PC-9 (cell line): ENCODE measurements around the gene KCTD21. TPM values are rescaled to one million over a fixed set of nuclear protein-coding genes. Genes with fewer than 3 reads are reported as not detected.

Source experiments
- BruUV-seq: library from RNA; stranded (reverse); fragments of 400-500 nt; replicated peaks from 2 replicates; lab custom pipeline; 2021; lab: Mats Ljungman, UMichigan
- CTCF ChIA-PET: fragments of 300-600 bp; sonication (Branson Sonifier 250); formaldehyde crosslinking; loops from one replicate; lab custom pipeline; 2022; ENCODE audit warnings: antibody characterized with exemption; lab: Charles Lee
- POLR2A ChIA-PET: fragments of 300-600 bp; sonication (Branson Sonifier 250); formaldehyde crosslinking; loops from one replicate; lab custom pipeline; 2022; ENCODE audit warnings: antibody characterized with exemption; ENCODE audit not compliant: unreplicated experiment; lab: Charles Lee
- DNase-seq, 2 experiments: peaks; one replicate each; pipeline versions ENCODE4 v3.0.0 to v3.0.0-alpha.2; 2015 to 2022; ENCODE audit warnings: mixed read lengths in 1 of 2
- H2AFZ ChIP-seq: fragments of 200-600 bp; sonication (generic); 2 replicates; pipeline ENCODE4 v1.8.1; 2017; ENCODE audit warnings: antibody characterized with exemption
- H3F3A ChIP-seq: fragments of 200-600 bp; sonication (generic); 2 replicates; pipeline ENCODE4 v1.8.1; 2017; ENCODE audit warnings: antibody characterized with exemption, mild to moderate bottlenecking, low read depth; ENCODE audit not compliant: insufficient read depth
- H3K27ac ChIP-seq: fragments of 200-600 bp; sonication (generic); 2 replicates; pipeline ENCODE4 v1.6.1; 2016; ENCODE audit warnings: mixed run types
- H3K27me3 ChIP-seq: fragments of 200-600 bp; sonication (generic); 2 replicates; pipeline ENCODE4 v1.6.1; 2016; ENCODE audit warnings: low read depth, mixed run types; ENCODE audit not compliant: insufficient read depth
- H3K36me3 ChIP-seq: fragments of 200-600 bp; sonication (generic); 2 replicates; pipeline ENCODE4 v1.6.1; 2016; ENCODE audit warnings: low read depth, mixed run types
- H3K4me1 ChIP-seq: fragments of 200-600 bp; sonication (generic); replicated peaks from 2 replicates; pipeline ENCODE4 v1.6.1; 2016; ENCODE audit warnings: mixed run types; ENCODE audit not compliant: insufficient read depth
- H3K4me2 ChIP-seq: fragments of 200-600 bp; sonication (generic); 2 replicates; pipeline ENCODE4 v1.6.1; 2017; ENCODE audit warnings: mixed run types
- H3K4me3 ChIP-seq: fragments of 200-600 bp; sonication (generic); 2 replicates; pipeline ENCODE4 v1.6.1; 2016; ENCODE audit warnings: mixed run types
- H3K79me2 ChIP-seq: fragments of 200-600 bp; sonication (generic); 2 replicates; pipeline ENCODE4 v1.6.1; 2017; ENCODE audit warnings: low read depth, mixed run types
- H3K9me2 ChIP-seq: fragments of 200-600 bp; sonication (generic); 2 replicates; pipeline ENCODE4 v1.8.1; 2017; ENCODE audit warnings: mild to moderate bottlenecking; ENCODE audit not compliant: insufficient read depth
- H3K9me3 ChIP-seq: fragments of 200-600 bp; sonication (generic); 2 replicates; pipeline ENCODE4 v1.8.1; 2016; ENCODE audit warnings: low read depth; ENCODE audit not compliant: insufficient read depth
- H4K20me1 ChIP-seq: fragments of 200-600 bp; sonication (generic); 2 replicates; pipeline ENCODE4 v1.8.1; 2017; ENCODE audit not compliant: insufficient read depth
- CTCF ChIP-seq: fragments of 200-600 bp; sonication (generic); conservative IDR thresholded peaks from 2 replicates; pipeline ENCODE4 v1.6.1; 2017; ENCODE audit warnings: mixed run types, antibody characterized with exemption, mild to moderate bottlenecking, moderate library complexity
- EZH2 ChIP-seq: fragments of 200-600 bp; sonication (generic); IDR thresholded peaks from 2 replicates; pipeline ENCODE4 v1.8.0; 2017; ENCODE audit warnings: antibody characterized with exemption, low read depth
- intact Hi-C: fragments of 100-400 bp; cut with micrococcal nuclease; formaldehyde crosslinking; loops from one replicate; pipeline ENCODE4 v1.10.0; 2022; ENCODE audit not compliant: unreplicated experiment
- total RNA-seq: library from RNA; stranded (reverse); gene quantifications from 2 replicates; pipeline ENCODE4 v1.2.3, GENCODE V29; 2021

Gene KCTD21
- total RNA-seq, 1 experiment from 2014 or later = 16.5 TPM

DNA sequence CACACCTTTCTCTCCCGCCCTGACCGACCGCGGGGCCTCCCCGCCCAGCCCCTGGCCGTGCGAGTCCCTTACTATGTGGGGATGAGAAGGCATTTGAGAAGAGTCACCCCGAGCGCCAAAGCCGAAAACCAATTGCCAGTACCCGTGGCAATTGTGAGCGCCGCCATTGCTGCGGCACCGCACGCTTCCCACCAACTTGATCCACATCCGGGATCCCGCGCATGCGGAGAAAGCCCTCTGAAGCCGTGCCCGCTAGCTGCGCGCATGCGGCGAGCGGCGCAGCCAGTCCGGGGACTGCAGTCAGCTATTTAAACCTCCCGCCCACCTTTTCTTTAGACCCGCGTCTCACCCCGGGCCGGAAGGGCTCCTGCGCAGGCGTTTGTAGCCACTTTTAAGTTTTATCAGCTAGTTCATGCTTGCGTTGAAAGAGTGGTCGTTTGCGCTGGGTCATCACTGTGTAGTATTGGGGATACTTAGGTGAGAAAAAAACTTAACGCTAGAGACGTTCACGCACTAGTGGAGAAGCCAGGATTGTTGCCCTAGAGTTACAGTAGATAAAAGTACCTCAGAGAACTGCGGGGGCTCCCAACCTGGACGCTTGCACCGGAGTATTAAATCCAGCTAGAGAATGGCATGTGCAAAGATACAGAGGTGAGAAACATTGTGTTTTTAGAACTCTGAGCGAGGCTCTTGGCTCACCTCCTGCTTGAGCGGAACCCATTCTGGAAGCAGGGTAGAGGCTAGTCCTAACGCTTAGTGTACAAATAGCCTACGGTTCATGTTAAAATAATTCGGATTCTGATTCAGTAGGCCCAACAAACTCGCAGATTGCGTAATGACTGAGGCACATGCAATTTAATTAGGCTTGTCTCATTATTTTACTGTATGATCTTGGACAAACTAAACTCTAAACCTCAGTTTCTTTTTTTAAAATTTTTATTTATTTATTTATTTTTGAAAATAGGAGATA lies 48.7 kb downstream of the KCTD21 start, which contains the start of gene ALG8:
TSS of gene ALG8 (minus strand) at position 205 of the 970 bp plus-strand sequence. CDS start at position 167, 38 bp downstream.
- H2AFZ ChIP-seq = peak within 1 kb of the TSS; percentile 97
- H3K9me2 ChIP-seq = no peaks in the 10 kb centered on the region
- no peaks in the 10 kb centered on the region for H3K27me3 ChIP-seq
- peak within 1 kb of the TSS; percentile 86 for H3K4me2 ChIP-seq
- ChIA-PET POLR2A (interaction anchor here (0.5 to 0.7 kb wide), 7 partner anchors 10 to 328 kb away, joined by 3 to 7 read pairs (median 6); partner anchors contain the start of gene INTS4), CTCF (interaction anchor here (1.1 kb wide), 1 partner anchor 425 kb away, joined by 4 read pairs; no protein-coding TSS in a partner anchor)
- H3K27ac ChIP-seq = peak within 1 kb of the TSS; percentile 58
- no peaks in the 10 kb centered on the region for H3K9me3 ChIP-seq
- H4K20me1 ChIP-seq = no peaks in the 10 kb centered on the region
- intact Hi-C loops = loop anchor here (1.0 to 10.0 kb wide), 3 partner anchors 49 to 435 kb away; partner anchors contain the start of genes GAB2, KCTD21, NARS2 and USP35
- H3F3A ChIP-seq = peaks cover 7% of the 10 kb centered on the region
- peaks cover 25% of the 10 kb centered on the region; the same call in 1 of the 2 replicates for H3K36me3 ChIP-seq
- TSS peak; percentile 73 for BruUV-seq
- no peak for TF ChIP-seq EZH2
- no peak for TF ChIP-seq CTCF
- peak; percentile 92 to 98 for DNase-seq
- peaks cover 21% of the 10 kb centered on the region for H3K4me1 ChIP-seq
- peak within 1 kb of the TSS; percentile 63 for H3K4me3 ChIP-seq
- H3K79me2 ChIP-seq = peaks cover 48% of the 10 kb centered on the region

DNA sequence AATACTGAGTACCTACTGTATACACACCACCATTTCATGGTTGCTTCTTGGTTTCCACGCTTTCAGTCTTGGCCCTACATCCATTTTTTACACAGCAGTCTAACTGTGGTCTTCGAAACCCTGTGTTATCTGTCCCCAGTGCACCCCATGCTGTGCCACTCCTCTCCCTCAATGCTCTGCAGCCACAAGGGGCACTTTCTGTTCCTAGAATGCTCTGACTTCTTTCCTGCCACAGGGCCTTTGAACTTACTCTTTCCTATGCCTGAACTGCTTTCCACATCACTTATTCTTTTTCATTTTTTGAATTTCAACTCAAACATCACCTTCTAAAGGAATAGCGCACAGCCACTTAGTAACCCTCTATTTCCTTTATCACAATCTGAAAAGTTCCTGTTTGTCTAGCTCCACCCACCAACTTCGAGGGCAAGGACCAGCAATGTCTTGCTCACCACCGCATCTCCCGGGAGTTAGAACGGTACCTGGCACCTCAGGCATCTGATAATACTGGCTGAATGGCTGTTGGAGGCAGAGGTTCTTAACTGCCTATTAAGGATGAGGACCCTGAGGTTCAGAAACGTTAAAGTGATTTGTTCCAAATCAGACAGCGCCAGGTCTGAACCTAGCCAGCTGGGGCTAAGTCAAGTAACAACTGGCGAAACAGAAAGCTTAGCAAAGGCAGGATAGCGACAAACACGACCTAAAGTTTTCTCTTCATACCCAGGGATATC lies 49.6 kb downstream of the KCTD21 start:
- no peaks in the 10 kb centered on the region for H3K27me3 ChIP-seq
- H3K9me2 ChIP-seq = no peaks in the 10 kb centered on the region
- H2AFZ ChIP-seq = peak overlapping the region; percentile 97
- peak; percentile 31 to 60 for DNase-seq
- peak overlapping the region; percentile 58 for H3K27ac ChIP-seq
- peaks cover 21% of the 10 kb centered on the region for H3K4me1 ChIP-seq
- no peaks in the 10 kb centered on the region for H3K9me3 ChIP-seq
- H3K79me2 ChIP-seq = peaks cover 48% of the 10 kb centered on the region
- CTCF ChIA-PET = interaction anchor here (1.1 kb wide), 1 partner anchor 426 kb away, joined by 4 read pairs; no protein-coding TSS in a partner anchor
- H3K4me3 ChIP-seq = peak overlapping the region; percentile 63
- peaks cover 7% of the 10 kb centered on the region for H3F3A ChIP-seq
- TSS peak; percentile 49 for BruUV-seq
- intact Hi-C loops = loop anchor here (1.0 to 2.0 kb wide), 2 partner anchors 49 to 278 kb away; partner anchors contain the start of genes GAB2, KCTD21 and USP35
- peak overlapping the region; percentile 86 for H3K4me2 ChIP-seq
- POLR2A ChIA-PET = interaction anchor here (0.5 to 0.7 kb wide), 6 partner anchors 10 to 144 kb away, joined by 3 to 7 read pairs (median 6); partner anchors contain the start of gene INTS4
- H4K20me1 ChIP-seq = no peaks in the 10 kb centered on the region
- H3K36me3 ChIP-seq = peaks cover 22% of the 10 kb centered on the region; the same call in 1 of the 2 replicates
- TF ChIP-seq CTCF (no peak; the same call in 1 of the 2 replicates), EZH2 (no peak)
